Stimulated activated naive CD8-positive, alpha-beta T cell treated with anti-CD3 and anti-CD28 coated beads, Interleukin-15, amount 100 ng/mL, for 72 hours (primary cell): ENCODE measurements around the gene PKD1.
A peak's percentile ranks its signal among the peaks of the same experiment; 100 is the strongest.
"Not testable (repeated sequence)": the region's sequence is repeated elsewhere in the genome, so short reads cannot be mapped to it uniquely, and the experiment has no call there.

Source experiments
- ATAC-seq: fragments of 150-1000 bp; cut with Tn5 transposase; 2 replicates; pipeline ENCODE4 v1.10.0; 2021; ENCODE audit warnings: mild to moderate bottlenecking, moderate library complexity
- DNase-seq, 2 donors: peaks; one replicate each; pipeline ENCODE4 v3.0.0; 2021 to 2022
- H3K27ac Mint-ChIP-seq, 2 donors: one replicate each; pipeline ENCODE4 v1.8.0; 2022; ENCODE audit warnings: mild to moderate bottlenecking in 2 of 2, mixed read lengths in 2 of 2, moderate library complexity in 2 of 2
- H3K27me3 Mint-ChIP-seq: one replicate; pipeline ENCODE4 v1.8.0; 2022; ENCODE audit warnings: mixed read lengths
- H3K4me1 Mint-ChIP-seq: one replicate; pipeline ENCODE4 v1.8.0; 2022; ENCODE audit warnings: mild to moderate bottlenecking, mixed read lengths
- H3K4me3 Mint-ChIP-seq, 2 donors: one replicate each; pipeline ENCODE4 v1.8.0; 2022; ENCODE audit warnings: mild to moderate bottlenecking in 2 of 2, mixed read lengths in 2 of 2, moderate library complexity in 1 of 2
- H3K9me3 Mint-ChIP-seq, 2 donors: one replicate each; pipeline ENCODE4 v1.8.0; 2022; ENCODE audit warnings: mixed read lengths in 2 of 2

The PKD1 gene

GRCh38 chr16:2111412-2112335 is 24.0 kb downstream of the PKD1 start:
- ATAC-seq = peak; percentile 24
- not testable (repeated sequence) for H3K27ac Mint-ChIP-seq, H3K4me3 Mint-ChIP-seq, H3K27me3 Mint-ChIP-seq, H3K9me3 Mint-ChIP-seq, DNase-seq, H3K4me1 Mint-ChIP-seq

- not testable (repeated sequence) for H3K27me3 Mint-ChIP-seq, H3K4me1 Mint-ChIP-seq, H3K9me3 Mint-ChIP-seq, H3K27ac Mint-ChIP-seq, DNase-seq, H3K4me3 Mint-ChIP-seq
- ATAC-seq = peak; percentile 6
Observed at GRCh38 chr16:2111009-2111353, 24.7 kb downstream of the PKD1 start.

GRCh38 chr16:2110332-2111008 is 25.2 kb downstream of the PKD1 start:
- H3K27ac Mint-ChIP-seq, ATAC-seq, H3K27me3 Mint-ChIP-seq, H3K4me3 Mint-ChIP-seq, H3K4me1 Mint-ChIP-seq, DNase-seq, H3K9me3 Mint-ChIP-seq: not testable (repeated sequence)

GRCh38 chr16:2109872-2110271 is 25.8 kb downstream of the PKD1 start:
- not testable (repeated sequence) for H3K4me3 Mint-ChIP-seq, H3K27me3 Mint-ChIP-seq, DNase-seq, H3K27ac Mint-ChIP-seq, ATAC-seq, H3K4me1 Mint-ChIP-seq, H3K9me3 Mint-ChIP-seq

GRCh38 chr16:2109271-2109580 is 26.5 kb downstream of the PKD1 start:
- not testable (repeated sequence) for H3K9me3 Mint-ChIP-seq, ATAC-seq, DNase-seq, H3K27ac Mint-ChIP-seq, H3K4me1 Mint-ChIP-seq, H3K4me3 Mint-ChIP-seq, H3K27me3 Mint-ChIP-seq

GRCh38 chr16:2108446-2109270 is 27.0 kb downstream of the PKD1 start:
- H3K9me3 Mint-ChIP-seq, H3K27me3 Mint-ChIP-seq, H3K4me3 Mint-ChIP-seq, H3K27ac Mint-ChIP-seq, H3K4me1 Mint-ChIP-seq, DNase-seq: not testable (repeated sequence)
- ATAC-seq = peak; percentile 5

- not testable (repeated sequence) for H3K4me1 Mint-ChIP-seq, H3K27me3 Mint-ChIP-seq, ATAC-seq, H3K4me3 Mint-ChIP-seq, H3K27ac Mint-ChIP-seq, DNase-seq, H3K9me3 Mint-ChIP-seq
Observed at GRCh38 chr16:2107791-2108125, 27.9 kb downstream of the PKD1 start.

- not testable (repeated sequence) for H3K4me3 Mint-ChIP-seq, H3K4me1 Mint-ChIP-seq, H3K9me3 Mint-ChIP-seq, H3K27me3 Mint-ChIP-seq, DNase-seq
- peak; percentile 18 for ATAC-seq
- H3K27ac Mint-ChIP-seq = peak overlapping the region in 1 of 2 donors; percentile 59
Observed at GRCh38 chr16:2107121-2107790, 28.4 kb downstream of the PKD1 start.

- H3K4me3 Mint-ChIP-seq, DNase-seq, ATAC-seq, H3K27me3 Mint-ChIP-seq, H3K9me3 Mint-ChIP-seq, H3K27ac Mint-ChIP-seq, H3K4me1 Mint-ChIP-seq: not testable (repeated sequence)
Observed at GRCh38 chr16:2106211-2106610, 29.5 kb downstream of the PKD1 start.

- not testable (repeated sequence) for H3K27me3 Mint-ChIP-seq, H3K4me3 Mint-ChIP-seq, DNase-seq, H3K27ac Mint-ChIP-seq, H3K4me1 Mint-ChIP-seq, ATAC-seq, H3K9me3 Mint-ChIP-seq
Observed at GRCh38 chr16:2105769-2106168, 29.9 kb downstream of the PKD1 start.

GRCh38 chr16:2105291-2105690 is 30.4 kb downstream of the PKD1 start:
- not testable (repeated sequence) for DNase-seq, ATAC-seq, H3K27me3 Mint-ChIP-seq, H3K4me1 Mint-ChIP-seq, H3K9me3 Mint-ChIP-seq, H3K4me3 Mint-ChIP-seq
- H3K27ac Mint-ChIP-seq = peak overlapping the region in 1 of 2 donors; percentile 92

- H3K27me3 Mint-ChIP-seq, DNase-seq, H3K4me1 Mint-ChIP-seq, H3K4me3 Mint-ChIP-seq, H3K9me3 Mint-ChIP-seq, H3K27ac Mint-ChIP-seq: not testable (repeated sequence)
- peak; percentile 59 for ATAC-seq
Observed at GRCh38 chr16:2104464-2104863, 31.2 kb downstream of the PKD1 start.

- Mint-ChIP-seq H3K27ac (no peak overlapping the region), H3K27me3 (no peaks in the 10 kb centered on the region), H3K4me3 (no peak overlapping the region), H3K9me3 (no peaks in the 10 kb centered on the region), H3K4me1 (no peaks in the 10 kb centered on the region)
- no peak for DNase-seq
- no peak for ATAC-seq
Observed at GRCh38 chr16:2102471-2102870, 33.2 kb downstream of the PKD1 start.

- DNase-seq, ATAC-seq, H3K27me3 Mint-ChIP-seq, H3K4me1 Mint-ChIP-seq, H3K4me3 Mint-ChIP-seq, H3K27ac Mint-ChIP-seq, H3K9me3 Mint-ChIP-seq: not testable (repeated sequence)
Observed at GRCh38 chr16:2101581-2101980, 34.1 kb downstream of the PKD1 start.

GRCh38 chr16:2097689-2098088 is 38.0 kb downstream of the PKD1 start:
- not testable (repeated sequence) for H3K4me1 Mint-ChIP-seq, H3K27me3 Mint-ChIP-seq, H3K4me3 Mint-ChIP-seq, DNase-seq, H3K27ac Mint-ChIP-seq, ATAC-seq, H3K9me3 Mint-ChIP-seq
